Measurements from ENCODE around the gene GAR1. TPM values are rescaled to one million over a fixed set of nuclear protein-coding genes. Genes with fewer than 3 reads are reported as not detected.

GAR1 gene
- 6.2 TPM for total RNA-seq

GRCh38 chr4:109815151-109816081, at the start of gene GAR1:
TSS of gene GAR1 (plus strand) at chr4:109815762. CDS start at chr4:109816165, 403 bp downstream.

GRCh38 chr4:109801895-109802319, 13.7 kb upstream of the GAR1 start, which contains the start of gene CFI:
TSS of gene CFI (minus strand) at chr4:109801999. CDS start at chr4:109801971, 28 bp downstream.

GRCh38 chr4:109827672-109828071, 12.1 kb downstream of the GAR1 start, which contains the start of gene RRH:
TSS of gene RRH (plus strand) at chr4:109827972. CDS start at chr4:109828028, 56 bp downstream.

GRCh38 chr4:109847896-109848442, 32.4 kb downstream of the GAR1 start, which contains the start of gene LRIT3:
TSS of gene LRIT3 (plus strand) at chr4:109848107. CDS start at chr4:109848202, 95 bp downstream.

Other genes with a start within 250 kb of the GAR1 start
- 10.6 TPM for gene CASP6, start 112.3 kb upstream of the GAR1 start, total RNA-seq
- 44.8 TPM for gene PLA2G12A, start 85.7 kb upstream of the GAR1 start, total RNA-seq
- gene CFI, start 13.8 kb upstream of the GAR1 start, total RNA-seq: 5.1 TPM
- 0.46 TPM for gene RRH, start 12.2 kb downstream of the GAR1 start, total RNA-seq
- 0.23 TPM for gene LRIT3, start 32.3 kb downstream of the GAR1 start, total RNA-seq
- gene EGF, start 97.1 kb downstream of the GAR1 start, total RNA-seq: 0.92 TPM

Data from diencephalon (tissue), 1 donor.